Astrocyte (in vitro differentiated cells and primary cell): ENCODE results near the gene UGT1A7. TPM values are rescaled to one million over a fixed set of nuclear protein-coding genes. Genes with fewer than 3 reads are reported as not detected.

Experiments
- DNase-seq: peaks from one replicate; pipeline ENCODE4 v3.0.0-alpha.2; 2010; ENCODE audit warnings: low read depth
- FAIRE-seq: peaks from 2 replicates; lab custom pipeline; 2011; peaks lifted over from hg19 to GRCh38; lab: Jason Lieb, UNC
- H2AFZ ChIP-seq: 2 replicates; pipeline ENCODE4 v1.6.0; 2012; ENCODE audit warnings: low read depth, low read length, inconsistent platforms
- H3K27ac ChIP-seq: 2 replicates; pipeline ENCODE4 v1.5.1; 2011; ENCODE audit warnings: low read depth, low read length, inconsistent platforms
- H3K27me3 ChIP-seq: 2 replicates; pipeline ENCODE4 v1.6.0; 2011; ENCODE audit warnings: low read length, inconsistent platforms; ENCODE audit not compliant: insufficient read depth
- H3K36me3 ChIP-seq: 2 replicates; pipeline ENCODE4 v1.5.1; 2011; ENCODE audit warnings: low read length, inconsistent platforms; ENCODE audit not compliant: insufficient read depth
- H3K4me1 ChIP-seq: 2 replicates; pipeline ENCODE4 v1.5.1; 2011; ENCODE audit warnings: low read length, inconsistent platforms; ENCODE audit not compliant: insufficient read depth
- H3K4me2 ChIP-seq: 2 replicates; pipeline ENCODE4 v1.6.0; 2012; ENCODE audit warnings: low read length, inconsistent platforms
- H3K4me3 ChIP-seq: 2 replicates; pipeline ENCODE4 v1.5.1; 2011; ENCODE audit warnings: low read depth, mild to moderate bottlenecking, low read length, inconsistent platforms; ENCODE audit not compliant: insufficient read depth
- H3K79me2 ChIP-seq: 2 replicates; pipeline ENCODE4 v1.6.0; 2012; ENCODE audit warnings: mild to moderate bottlenecking, low read length, inconsistent platforms; ENCODE audit not compliant: insufficient read depth
- H3K9ac ChIP-seq: 2 replicates; pipeline ENCODE4 v1.6.0; 2012; ENCODE audit warnings: mild to moderate bottlenecking, low read length, inconsistent platforms
- H3K9me3 ChIP-seq: 2 replicates; pipeline ENCODE4 v1.5.1; 2012; ENCODE audit warnings: low read depth, mild to moderate bottlenecking, low read length, inconsistent platforms; ENCODE audit not compliant: insufficient read depth
- H4K20me1 ChIP-seq: 2 replicates; pipeline ENCODE4 v1.6.0; 2012; ENCODE audit warnings: low read length, inconsistent platforms; ENCODE audit not compliant: insufficient read depth
- H3K27ac Mint-ChIP-seq: one replicate; pipeline ENCODE4 v1.8.0; 2021; ENCODE audit warnings: mild to moderate bottlenecking, mixed read lengths; ENCODE audit not compliant: unreplicated experiment
- H3K27me3 Mint-ChIP-seq: one replicate; pipeline ENCODE4 v1.8.0; 2021; ENCODE audit warnings: low read depth, mixed read lengths; ENCODE audit not compliant: unreplicated experiment
- H3K36me3 Mint-ChIP-seq: one replicate; pipeline ENCODE4 v1.8.0; 2021; ENCODE audit warnings: low read depth, mixed read lengths; ENCODE audit not compliant: unreplicated experiment
- H3K4me1 Mint-ChIP-seq: one replicate; pipeline ENCODE4 v1.8.0; 2021; ENCODE audit warnings: low read depth, mixed read lengths; ENCODE audit not compliant: unreplicated experiment
- H3K4me3 Mint-ChIP-seq: one replicate; pipeline ENCODE4 v1.8.0; 2021; ENCODE audit warnings: mild to moderate bottlenecking, moderate library complexity, mixed read lengths; ENCODE audit not compliant: unreplicated experiment
- H3K9me3 Mint-ChIP-seq: one replicate; pipeline ENCODE4 v1.8.0; 2021; ENCODE audit warnings: mild to moderate bottlenecking, mixed read lengths; ENCODE audit not compliant: unreplicated experiment
- CTCF ChIP-seq: IDR thresholded peaks from 2 replicates; pipeline ENCODE4 v1.5.1; 2011; ENCODE audit warnings: low read depth, mild to moderate bottlenecking, inconsistent platforms, low read length, moderate library complexity; ENCODE audit not compliant: insufficient read depth
- EZH2 ChIP-seq: IDR thresholded peaks from 2 replicates; pipeline ENCODE4 v1.6.1; 2012; ENCODE audit warnings: mild to moderate bottlenecking, low read length, inconsistent platforms; ENCODE audit not compliant: insufficient read depth
- total RNA-seq: library from RNA; stranded (reverse); gene quantifications from 2 replicates; pipeline ENCODE4 v1.2.1, GENCODE V29; 2021

Gene UGT1A7
- total RNA-seq, 1 donor from 2014 or later: not detected

GRCh38 chr2:233799087-233799665 is 117.5 kb downstream of the UGT1A7 start:
- no peak for TF ChIP-seq EZH2
- no peak for TF ChIP-seq CTCF
- no peaks in the 10 kb centered on the region for H3K36me3 Mint-ChIP-seq
- FAIRE-seq: no peak

DNA sequence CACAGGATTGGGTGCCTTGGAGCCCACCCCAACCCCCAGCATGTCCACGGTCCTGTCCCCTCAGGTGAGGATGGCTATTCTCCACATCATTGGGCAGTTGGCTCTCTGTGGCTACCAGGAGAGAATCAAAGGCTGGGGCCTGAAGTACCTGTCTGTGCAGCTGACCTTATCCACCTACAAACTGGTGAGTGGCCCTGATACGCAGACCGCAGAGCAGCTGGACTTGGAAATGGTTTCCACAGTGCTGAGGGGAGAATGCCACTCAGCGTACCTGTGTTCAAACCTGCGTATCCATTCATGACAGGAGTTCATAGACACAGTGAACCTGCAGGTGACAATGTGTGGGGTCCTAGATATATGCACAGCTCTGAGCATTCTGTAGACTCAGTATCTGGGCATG is 118.0 kb downstream of the UGT1A7 start:
- DNase-seq: no peak
- Histone ChIP-seq H3K9ac (no peak overlapping the region), H3K36me3 (no peaks in the 10 kb centered on the region), H3K27me3 (peaks cover under 1% of the 10 kb centered on the region), H3K4me1 (peaks cover 5% of the 10 kb centered on the region), H3K4me3 (no peak overlapping the region), H3K4me2 (no peak overlapping the region), H4K20me1 (no peaks in the 10 kb centered on the region), H3K79me2 (no peaks in the 10 kb centered on the region), H2AFZ (no peak overlapping the region), H3K9me3 (no peaks in the 10 kb centered on the region), H3K27ac (no peak overlapping the region)
- Mint-ChIP-seq H3K36me3 (no peaks in the 10 kb centered on the region), H3K9me3 (peaks cover 4% of the 10 kb centered on the region), H3K27me3 (peaks cover 38% of the 10 kb centered on the region), H3K4me3 (no peak overlapping the region), H3K4me1 (peaks cover 4% of the 10 kb centered on the region), H3K27ac (no peak overlapping the region)
- TF ChIP-seq CTCF: no peak
- TF ChIP-seq EZH2: no peak
- FAIRE-seq: no peak

More at GRCh38 chr2:233799087-233799665, 117.5 kb downstream of the UGT1A7 start:
- no peak overlapping the region for H3K9ac ChIP-seq
- H3K27me3 ChIP-seq: no peaks in the 10 kb centered on the region
- no peaks in the 10 kb centered on the region for H3K9me3 ChIP-seq
- H3K27ac ChIP-seq: no peak overlapping the region
- Mint-ChIP-seq H3K4me1 (peaks cover 4% of the 10 kb centered on the region), H3K27me3 (peaks cover 34% of the 10 kb centered on the region), H3K4me3 (no peak overlapping the region), H3K27ac (no peak overlapping the region), H3K9me3 (peaks cover 4% of the 10 kb centered on the region)
- no peaks in the 10 kb centered on the region for H4K20me1 ChIP-seq
- H2AFZ ChIP-seq: no peak overlapping the region
- no peak overlapping the region for H3K4me2 ChIP-seq
- H3K4me3 ChIP-seq: no peak overlapping the region
- DNase-seq: no peak
- no peaks in the 10 kb centered on the region for H3K79me2 ChIP-seq
- no peaks in the 10 kb centered on the region for H3K36me3 ChIP-seq
- peaks cover 5% of the 10 kb centered on the region for H3K4me1 ChIP-seq

DNA sequence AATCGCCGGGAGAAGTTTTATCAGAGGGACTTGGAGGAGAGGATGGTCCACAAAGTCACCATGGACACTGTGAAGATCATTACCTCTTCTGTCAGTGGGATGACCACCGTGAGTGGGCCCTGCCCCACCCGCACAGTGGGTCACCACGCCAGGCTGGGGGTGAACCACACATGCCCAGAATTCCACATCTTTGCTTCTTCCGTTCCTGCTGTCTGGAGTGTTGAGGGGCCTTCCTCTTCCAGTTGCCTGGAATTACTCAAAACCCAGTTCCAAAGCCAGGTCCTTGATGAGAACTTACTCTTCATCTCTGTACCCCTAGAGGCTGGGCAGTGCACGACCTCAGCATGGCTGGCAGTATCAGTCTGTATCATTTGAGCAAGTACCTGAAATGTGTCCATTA is 118.5 kb downstream of the UGT1A7 start:
- H3K27ac Mint-ChIP-seq: no peak overlapping the region
- Histone ChIP-seq H3K4me2 (no peak overlapping the region), H3K9me3 (no peaks in the 10 kb centered on the region), H4K20me1 (no peaks in the 10 kb centered on the region), H3K36me3 (no peaks in the 10 kb centered on the region), H3K4me3 (no peak overlapping the region), H3K79me2 (no peaks in the 10 kb centered on the region), H3K4me1 (peaks cover 5% of the 10 kb centered on the region), H2AFZ (no peak overlapping the region), H3K27ac (no peak overlapping the region), H3K27me3 (peaks cover 4% of the 10 kb centered on the region), H3K9ac (no peak overlapping the region)
- H3K4me1 Mint-ChIP-seq: peaks cover 4% of the 10 kb centered on the region
- H3K4me3 Mint-ChIP-seq: no peak overlapping the region
- H3K27me3 Mint-ChIP-seq: peaks cover 38% of the 10 kb centered on the region
- TF ChIP-seq CTCF: no peak
- peaks cover 4% of the 10 kb centered on the region for H3K9me3 Mint-ChIP-seq
- no peak for DNase-seq
- H3K36me3 Mint-ChIP-seq: no peaks in the 10 kb centered on the region
- FAIRE-seq: no peak
